ENCODE data around the gene OR10A6. TPM values are rescaled to one million over a fixed set of nuclear protein-coding genes. Genes with fewer than 3 reads are reported as not detected.

Gene OR10A6
- total and polyA plus RNA-seq, 2 of the 4 experiments (the other 2 are of a cell fraction) = 0.19 TPM; not detected in 1

- ATAC-seq (ENCODE audit: low read depth) = peak; percentile 89
- Histone ChIP-seq H2BK15ac (ENCODE audit: low read depth, low read length) (peak overlapping the region; percentile 84; the same call in 2 of the 3 replicates), H3K9ac (ENCODE audit: low read depth, low read length) (peak overlapping the region; percentile 81), H3K79me1 (ENCODE audit: low read depth in 1 of 2, low read length in 2 of 2) (no peaks in the 10 kb centered on the region), H2BK20ac (ENCODE audit: low read depth, low read length) (peak overlapping the region; percentile 98), H3K4me2 (ENCODE audit: low read depth, low read length) (no peak overlapping the region; the same call in 1 of the 2 replicates), H3K4me1 (ENCODE audit: control insufficient read depth, insufficient read depth, low read length) (peaks cover 9% of the 10 kb centered on the region), H3K18ac (ENCODE audit: low read depth, low read length) (peak overlapping the region; percentile 97; the same call in 1 of the 2 replicates), H3K27me3 (ENCODE audit: control insufficient read depth, insufficient read depth, low read length) (no peaks in the 10 kb centered on the region), H4K8ac (ENCODE audit: low read depth in 2 of 2, low read length in 2 of 2) (peak overlapping the region; percentile 96 to 100), H2BK5ac (ENCODE audit: low read depth, low read length, poor library complexity, severe bottlenecking) (peak overlapping the region; percentile 87), H4K20me1 (ENCODE audit: insufficient read depth, low read length) (no peaks in the 10 kb centered on the region), H4K91ac (ENCODE audit: insufficient read depth, low read depth, low read length) (peak overlapping the region; percentile 93), H3K4ac (ENCODE audit: low read depth, low read length) (peak overlapping the region; percentile 99), H3K9me1 (ENCODE audit: insufficient read depth, low read length) (no peaks in the 10 kb centered on the region), H4K5ac (ENCODE audit: low read depth, low read length) (peak overlapping the region; percentile 100), H3K36me3 (ENCODE audit: control insufficient read depth, insufficient read depth, low read length) (no peaks in the 10 kb centered on the region), H3K27ac (ENCODE audit: insufficient read depth, low read length) (peak overlapping the region; percentile 55; the same call in 1 of the 2 replicates), H3K23ac (ENCODE audit: low read depth, low read length) (peak overlapping the region; percentile 87), H3K56ac (ENCODE audit: extremely low read depth, insufficient read depth, low read length) (peak overlapping the region; percentile 72), H2AK9ac (replicated peaks; ENCODE audit: low read depth, low read length, poor library complexity) (no peak overlapping the region), H3K14ac (replicated peaks; ENCODE audit: low read depth, low read length) (peak overlapping the region; percentile 96; the same call in 1 of the 2 replicates), H2AK5ac (ENCODE audit: low read depth, low read length) (no peak overlapping the region), H3K4me3 (ENCODE audit: insufficient read depth, low read depth, low read length) (no peak overlapping the region), H2BK120ac (ENCODE audit: low read depth, low read length) (peak overlapping the region; percentile 99), H2AFZ (replicated peaks; ENCODE audit: low read length, poor library complexity) (peak overlapping the region; percentile 85), H3K9me3 (ENCODE audit: control insufficient read depth, insufficient read depth, low read length) (no peaks in the 10 kb centered on the region)
- no TSS peak for BruUV-seq (replicated peaks)
- peak; percentile 74 for DNase-seq
- dilution Hi-C loops (cut with HindIII; ENCODE audit: low sequenced_read_pairs, unreplicated experiment) = no loop called here
- 0% methylated on average over 1 of the region's 2 CpGs; no CpG with 5 or more reads in 1 of the 2 experiments for WGBS, 2 experiments (ENCODE audit: extremely low coverage in 2 of 2, insufficient read length in 1 of 2)
- CTCF ChIA-PET = interaction anchor here (0.6 to 4.7 kb wide), 11 partner anchors 8 to 108 kb away, joined by 3 to 51 read pairs (median 4); partner anchors contain the start of gene EIF3F
- intact Hi-C loops (cut with micrococcal nuclease) = loop anchor here (1.0 to 10.0 kb wide), 4 partner anchors 74 to 318 kb away; partner anchors contain the start of genes EIF3F and NLRP10
- POLR2A ChIA-PET (ENCODE audit: unreplicated experiment) = interaction anchor here (1.7 kb wide), 1 partner anchor 94 kb away, joined by 5 read pairs; the partner anchor contains the start of gene EIF3F
- in situ Hi-C loops (cut with MboI; ENCODE audit: low sequenced_read_pairs) = loop anchor here (5.0 to 25.0 kb wide), 3 partner anchors 99 to 331 kb away; no protein-coding TSS in a partner anchor
- TF ChIP-seq CHD1 (IDR thresholded peaks at IDR 0.05; ENCODE audit: low read depth, low read length) = no peak
- peak; percentile 67 for TF ChIP-seq SMC3 (IDR thresholded peaks at IDR 0.05; ENCODE audit: low read depth, low read length)
- TF ChIP-seq RCOR1 (IDR thresholded peaks at IDR 0.05; ENCODE audit: insufficient replicate concordance, low read length) = no peak
- no peak for TF ChIP-seq MAFK (IDR thresholded peaks at IDR 0.05; ENCODE audit: low read depth, low read length)
- TF ChIP-seq RAD21 (IDR thresholded peaks at IDR 0.05; ENCODE audit: low read length) = peak; percentile 73
- TF ChIP-seq RFX5 (IDR thresholded peaks at IDR 0.05; ENCODE audit: low read depth, low read length) = no peak
- TF ChIP-seq NFE2L2 (IDR thresholded peaks at IDR 0.05; ENCODE audit: low read depth, low read length) = no peak
- TF ChIP-seq MXI1 (IDR thresholded peaks at IDR 0.05; ENCODE audit: borderline replicate concordance, low read depth, low read length) = no peak
- no peak for TF ChIP-seq USF2 (IDR thresholded peaks at IDR 0.05; ENCODE audit: low read depth, low read length)
- TF ChIP-seq BHLHE40 (IDR thresholded peaks at IDR 0.05; ENCODE audit: low read depth, low read length) = no peak
- TF ChIP-seq ELK1 (IDR thresholded peaks at IDR 0.05; ENCODE audit: borderline replicate concordance, low read depth, low read length) = no peak
- no peak for TF ChIP-seq CEBPB (IDR thresholded peaks at IDR 0.05; ENCODE audit: low read depth, low read length)
- TF ChIP-seq CTCF (conservative IDR thresholded peaks at IDR 0.05; ENCODE audit: low read depth, low read length) = peak; percentile 77
- no peak for TF ChIP-seq POLR2A (IDR thresholded peaks at IDR 0.05; ENCODE audit: low read depth, low read length)
- TF ChIP-seq FOS (IDR thresholded peaks at IDR 0.05; ENCODE audit: low read depth, low read length) = no peak
These were observed 38.2 kb downstream of the OR10A6 start for GRCh38 chr11:7892840-7893254.

Data from IMR-90 (cell line).